ENCODE data around the gene STX16.

GRCh38 chr20:58634521-58635278 lies 16.4 kb upstream of the STX16 start:
- no peak for TF ChIP-seq SNRNP70 (IDR thresholded peaks at IDR 0.05; ENCODE audit: low read depth, low read length)
- TF ChIP-seq RFXAP (CRISPR knock-in tag; IDR thresholded peaks at IDR 0.05; ENCODE audit: borderline replicate concordance) = no peak
- no peak for TF ChIP-seq MYNN (CRISPR knock-in tag; IDR thresholded peaks at IDR 0.05; ENCODE audit: low read depth)
- no peak for TF ChIP-seq ETV5 (CRISPR knock-in tag; IDR thresholded peaks at IDR 0.05; ENCODE audit: borderline replicate concordance)
- TF ChIP-seq PBX3 (CRISPR knock-in tag; IDR thresholded peaks at IDR 0.05; ENCODE audit: borderline replicate concordance) = no peak
- TF ChIP-seq CBX2 (IDR thresholded peaks at IDR 0.05; ENCODE audit: low read depth, low read length) = no peak
- TF ChIP-seq CBX2 (CRISPR knock-in tag; IDR thresholded peaks at IDR 0.05; ENCODE audit: low read depth) = no peak
- TF ChIP-seq CBX5 (CRISPR knock-in tag; IDR thresholded peaks at IDR 0.05; ENCODE audit: borderline replicate concordance) = no peak
- TF ChIP-seq ZNF20 (CRISPR knock-in tag; IDR thresholded peaks at IDR 0.05) = no peak
- TF ChIP-seq POLR2A (IDR thresholded peaks at IDR 0.05; ENCODE audit: insufficient read depth in 1 of 2, low read depth in 2 of 2, low read length in 2 of 2) = no peak
- TF ChIP-seq, protein P1, sequence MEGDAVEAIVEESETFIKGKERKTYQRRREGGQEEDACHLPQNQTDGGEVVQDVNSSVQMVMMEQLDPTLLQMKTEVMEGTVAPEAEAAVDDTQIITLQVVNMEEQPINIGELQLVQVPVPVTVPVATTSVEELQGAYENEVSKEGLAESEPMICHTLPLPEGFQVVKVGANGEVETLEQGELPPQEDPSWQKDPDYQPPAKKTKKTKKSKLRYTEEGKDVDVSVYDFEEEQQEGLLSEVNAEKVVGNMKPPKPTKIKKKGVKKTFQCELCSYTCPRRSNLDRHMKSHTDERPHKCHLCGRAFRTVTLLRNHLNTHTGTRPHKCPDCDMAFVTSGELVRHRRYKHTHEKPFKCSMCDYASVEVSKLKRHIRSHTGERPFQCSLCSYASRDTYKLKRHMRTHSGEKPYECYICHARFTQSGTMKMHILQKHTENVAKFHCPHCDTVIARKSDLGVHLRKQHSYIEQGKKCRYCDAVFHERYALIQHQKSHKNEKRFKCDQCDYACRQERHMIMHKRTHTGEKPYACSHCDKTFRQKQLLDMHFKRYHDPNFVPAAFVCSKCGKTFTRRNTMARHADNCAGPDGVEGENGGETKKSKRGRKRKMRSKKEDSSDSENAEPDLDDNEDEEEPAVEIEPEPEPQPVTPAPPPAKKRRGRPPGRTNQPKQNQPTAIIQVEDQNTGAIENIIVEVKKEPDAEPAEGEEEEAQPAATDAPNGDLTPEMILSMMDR (CRISPR knock-in tag; IDR thresholded peaks at IDR 0.05) = no peak
- no peak for TF ChIP-seq RAD21 (CRISPR knock-in tag; IDR thresholded peaks at IDR 0.05)
- no peak for TF ChIP-seq MLX (CRISPR knock-in tag; IDR thresholded peaks at IDR 0.05)
